Brain microvascular endothelial cell (primary cell): ENCODE data around the gene TACC2.
"Not testable (repeated sequence)": the region's sequence is repeated elsewhere in the genome, so short reads cannot be mapped to it uniquely, and the experiment has no call there.

ENCODE experiments used
- DNase-seq: peaks from one replicate; pipeline ENCODE4 v3.0.0-alpha.2; 2020
- H3K27ac ChIP-seq: fragments of 250-450 bp; sonication (Bioruptor Pico); 2 replicates; pipeline ENCODE4 v1.5.1; 2020; ENCODE audit warnings: mild to moderate bottlenecking, moderate library complexity
- H3K27me3 ChIP-seq: fragments of 250-450 bp; sonication (Bioruptor Pico); replicated peaks from 2 replicates; pipeline ENCODE4 v1.5.1; 2020; ENCODE audit warnings: mild to moderate bottlenecking
- H3K36me3 ChIP-seq: fragments of 250-450 bp; sonication (Bioruptor Pico); replicated peaks from 2 replicates; pipeline ENCODE4 v1.5.1; 2020; ENCODE audit warnings: mild to moderate bottlenecking
- H3K4me3 ChIP-seq: 2 replicates; pipeline ENCODE4 v1.5.1; 2011; ENCODE audit warnings: low read depth, mild to moderate bottlenecking, control low read depth, low read length, moderate library complexity
- in situ Hi-C: cut with HindIII; loops from 2 replicates; pipeline ENCODE4 v1.10.0; 2017; ENCODE audit warnings: low sequenced_read_pairs, low pct_ligation_motif_present
- TF ChIP-seq, protein P1 (sequence below): IDR thresholded peaks from 2 replicates; pipeline ENCODE4 v1.5.1; 2011; ENCODE audit warnings: low read depth, mild to moderate bottlenecking, moderate library complexity, low read length, control low read depth, inconsistent platforms; ENCODE audit errors: missing control alignments

TACC2 gene

DNA sequence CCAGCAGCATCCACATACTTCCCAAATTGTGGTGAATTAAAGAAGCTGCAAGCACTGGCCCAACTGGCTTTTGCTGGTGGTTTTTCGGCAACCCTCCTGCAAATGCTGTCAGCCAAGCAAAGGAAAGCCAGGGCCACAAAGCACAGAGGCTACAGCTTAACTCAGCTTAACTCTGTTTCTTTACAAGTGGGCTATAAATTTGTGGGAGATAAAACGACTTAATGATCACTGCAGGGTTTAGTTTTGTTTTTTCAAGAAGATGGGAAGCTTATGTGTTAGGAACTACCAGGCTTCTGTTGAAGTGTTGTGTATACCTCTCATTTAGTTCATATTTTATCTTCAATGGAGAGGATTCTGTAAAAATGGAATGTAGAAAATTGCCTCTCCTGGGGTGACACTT, 110.6 kb downstream of the TACC2 start:
- no peaks in the 10 kb centered on the region for H3K36me3 ChIP-seq
- peaks cover 4% of the 10 kb centered on the region for H3K27me3 ChIP-seq
- H3K4me3 ChIP-seq, result no peak overlapping the region
- in situ Hi-C loops, result no loop called here
- no peak for DNase-seq
- H3K27ac ChIP-seq, result no peak overlapping the region
- TF ChIP-seq, protein P1, sequence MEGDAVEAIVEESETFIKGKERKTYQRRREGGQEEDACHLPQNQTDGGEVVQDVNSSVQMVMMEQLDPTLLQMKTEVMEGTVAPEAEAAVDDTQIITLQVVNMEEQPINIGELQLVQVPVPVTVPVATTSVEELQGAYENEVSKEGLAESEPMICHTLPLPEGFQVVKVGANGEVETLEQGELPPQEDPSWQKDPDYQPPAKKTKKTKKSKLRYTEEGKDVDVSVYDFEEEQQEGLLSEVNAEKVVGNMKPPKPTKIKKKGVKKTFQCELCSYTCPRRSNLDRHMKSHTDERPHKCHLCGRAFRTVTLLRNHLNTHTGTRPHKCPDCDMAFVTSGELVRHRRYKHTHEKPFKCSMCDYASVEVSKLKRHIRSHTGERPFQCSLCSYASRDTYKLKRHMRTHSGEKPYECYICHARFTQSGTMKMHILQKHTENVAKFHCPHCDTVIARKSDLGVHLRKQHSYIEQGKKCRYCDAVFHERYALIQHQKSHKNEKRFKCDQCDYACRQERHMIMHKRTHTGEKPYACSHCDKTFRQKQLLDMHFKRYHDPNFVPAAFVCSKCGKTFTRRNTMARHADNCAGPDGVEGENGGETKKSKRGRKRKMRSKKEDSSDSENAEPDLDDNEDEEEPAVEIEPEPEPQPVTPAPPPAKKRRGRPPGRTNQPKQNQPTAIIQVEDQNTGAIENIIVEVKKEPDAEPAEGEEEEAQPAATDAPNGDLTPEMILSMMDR, result no peak

DNA sequence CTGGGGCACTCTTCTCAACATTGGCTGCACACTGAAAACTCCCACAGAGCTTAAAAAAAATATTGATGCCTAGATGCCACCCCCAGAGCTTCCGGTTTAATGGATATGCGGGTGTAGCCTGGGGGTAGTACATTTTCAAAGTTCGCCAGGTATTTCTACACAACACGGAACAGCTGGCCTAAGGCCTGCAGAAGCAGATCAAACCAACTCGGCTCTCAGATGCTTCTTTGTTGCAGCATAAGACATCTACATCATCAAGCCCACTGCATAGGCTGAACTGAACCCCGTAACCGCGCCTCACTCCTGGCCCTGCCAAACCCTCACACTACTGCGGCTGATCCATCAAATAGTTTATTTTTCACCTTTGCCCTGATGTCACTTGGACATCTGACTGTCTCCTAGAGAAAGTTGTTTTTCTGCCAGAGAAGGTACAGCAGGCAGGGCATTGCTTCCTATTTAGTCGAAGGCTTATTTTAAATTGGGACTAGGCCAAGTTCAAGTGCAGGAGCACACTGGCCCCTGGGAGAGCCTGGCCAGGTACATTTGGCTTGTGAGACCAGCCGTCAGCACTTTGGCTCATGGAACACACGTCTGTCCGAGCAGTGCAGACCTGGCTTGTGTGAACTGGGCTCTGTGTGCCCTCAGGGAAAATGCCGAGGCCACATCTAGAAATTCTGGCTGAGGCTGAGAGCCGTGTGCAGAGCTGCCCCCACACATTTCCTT, 113.3 kb downstream of the TACC2 start:
- TF ChIP-seq, protein P1, result no peak
- Histone ChIP-seq H3K27ac (no peak overlapping the region), H3K36me3 (no peaks in the 10 kb centered on the region), H3K4me3 (no peak overlapping the region), H3K27me3 (peaks cover 4% of the 10 kb centered on the region)
- no peak for DNase-seq
- in situ Hi-C loops, result no loop called here

- TF ChIP-seq, protein P1, result no peak
- H3K4me3 ChIP-seq, result no peak overlapping the region
- H3K27ac ChIP-seq, result no peak overlapping the region
- peaks cover 4% of the 10 kb centered on the region for H3K27me3 ChIP-seq
- DNase-seq, result no peak
- no peaks in the 10 kb centered on the region for H3K36me3 ChIP-seq
- in situ Hi-C loops, result no loop called here
These were observed 114.0 kb downstream of the TACC2 start for GRCh38 chr10:122102869-122103525.

DNA sequence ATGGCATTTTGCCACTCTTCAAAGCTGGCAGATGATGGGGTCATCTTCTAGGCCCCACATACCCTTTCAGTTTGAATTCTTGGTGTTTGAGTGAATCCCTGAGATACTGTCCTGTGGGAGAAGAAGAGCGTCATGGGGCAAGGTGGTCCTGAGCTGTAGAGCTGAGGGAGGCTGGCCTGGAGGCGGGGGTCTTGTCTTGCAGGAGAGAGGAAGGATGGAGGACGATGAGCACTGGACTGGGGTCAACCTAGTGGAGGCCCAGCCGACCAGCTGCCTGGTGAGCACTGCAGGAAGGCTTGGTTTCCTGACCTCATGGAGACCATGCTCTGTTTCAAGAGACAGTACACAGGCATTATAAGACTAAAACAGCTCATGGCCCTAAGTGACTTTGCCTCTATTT, 114.6 kb downstream of the TACC2 start:
- Histone ChIP-seq H3K36me3 (no peaks in the 10 kb centered on the region), H3K27me3 (peaks cover 4% of the 10 kb centered on the region), H3K27ac (no peak overlapping the region), H3K4me3 (no peak overlapping the region)
- TF ChIP-seq, protein P1, result no peak
- in situ Hi-C loops, result no loop called here
- DNase-seq, result no peak

GRCh38 chr10:122108786-122109185, 119.8 kb downstream of the TACC2 start:
- in situ Hi-C loops, H3K27me3 ChIP-seq, DNase-seq, H3K4me3 ChIP-seq, H3K27ac ChIP-seq, H3K36me3 ChIP-seq: not testable (repeated sequence)

DNA sequence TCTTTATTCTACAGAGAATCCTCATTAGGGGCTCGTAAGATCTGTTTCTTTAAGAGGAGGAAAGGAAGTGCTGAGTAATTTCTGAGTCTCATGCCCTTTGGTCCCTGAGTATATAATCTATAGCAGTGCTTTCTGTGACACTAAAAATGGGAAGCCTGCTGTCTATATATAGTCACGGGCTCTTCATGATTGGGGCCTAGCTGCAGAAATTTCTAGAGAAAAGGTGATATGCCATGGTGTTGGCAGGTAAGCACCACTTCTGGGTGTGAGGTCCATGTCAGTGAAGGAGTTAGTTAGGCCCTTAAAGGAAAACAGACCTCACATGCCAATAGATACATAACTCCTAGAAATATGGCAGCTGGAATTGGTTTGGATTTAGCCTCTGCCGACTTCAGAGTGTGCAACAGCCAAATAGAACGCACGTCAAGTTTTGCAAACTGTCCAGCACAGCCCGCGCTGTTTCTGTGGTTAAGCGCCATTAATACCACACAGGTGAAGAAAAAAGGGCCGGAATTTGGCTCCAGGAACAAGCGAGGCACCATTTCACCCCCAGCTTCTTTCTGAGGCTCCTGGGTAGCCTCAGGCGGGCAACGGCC, 123.2 kb downstream of the TACC2 start:
- in situ Hi-C loops, result no loop called here
- peak; percentile 45 for DNase-seq
- H3K27ac ChIP-seq, result peak overlapping the region; percentile 97
- no peaks in the 10 kb centered on the region for H3K27me3 ChIP-seq
- H3K4me3 ChIP-seq, result peak overlapping the region; percentile 82
- TF ChIP-seq, protein P1, result no peak
- H3K36me3 ChIP-seq, result no peaks in the 10 kb centered on the region
